ENCODE data around the gene PTPN14. TPM values are rescaled to one million over a fixed set of nuclear protein-coding genes. Genes with fewer than 3 reads are reported as not detected.

PTPN14 gene
- total and polyA plus RNA-seq, 2 of the 8 experiments (the other 6 are each of a cell fraction or from before 2014, with no cell fraction given): 14.4 to 93.6 TPM

DNA sequence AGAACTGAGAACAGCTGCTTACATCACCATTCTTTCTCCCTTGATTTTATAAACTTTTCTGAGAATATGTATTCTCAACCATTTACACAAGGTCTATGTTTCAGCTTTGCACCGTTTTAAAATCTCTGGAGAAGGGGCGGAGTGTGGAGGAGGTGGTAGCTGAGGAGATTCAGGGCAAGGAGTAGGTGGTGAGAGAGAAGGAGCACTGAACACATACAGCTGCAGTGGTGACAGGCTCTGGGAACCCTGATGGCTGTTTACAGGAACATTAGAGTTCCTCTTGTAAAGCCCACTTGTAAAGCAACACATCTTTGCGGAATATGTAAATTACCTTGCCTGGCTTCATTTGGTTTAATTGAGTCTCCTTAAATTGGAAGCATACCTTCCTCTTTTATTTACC is 180.8 kb downstream of the PTPN14 start:
- Histone ChIP-seq H2AK5ac (ENCODE audit: low read depth, low read length) (no peak overlapping the region), H4K8ac (ENCODE audit: extremely low read depth, insufficient read depth, low read length) (no peak overlapping the region), H3K9ac (replicated peaks in 1 of 4; ENCODE audit: extremely low read depth in 1 of 4, low read depth in 3 of 4, low read length in 3 of 4) (no peak overlapping the region), H3K4me1 (replicated peaks in 1 of 4; ENCODE audit: control insufficient read depth in 3 of 4, insufficient read depth in 4 of 4, low read length in 3 of 4) (no peaks in the 10 kb centered on the region; a peak in 1 of 7 replicates), H2BK20ac (ENCODE audit: low read length) (no peak overlapping the region), H4K91ac (replicated peaks; ENCODE audit: insufficient read length, low read length) (no peak overlapping the region), H3K27ac (ENCODE audit: low read depth, low read length) (no peak overlapping the region), H2BK15ac (ENCODE audit: low read length) (no peak overlapping the region), H2BK120ac (replicated peaks; ENCODE audit: low read depth, low read length) (no peak overlapping the region), H3K79me2 (ENCODE audit: control insufficient read depth in 1 of 2, insufficient read depth in 2 of 2, low read length in 2 of 2) (no peaks in the 10 kb centered on the region), H2BK5ac (ENCODE audit: low read depth, low read length) (no peak overlapping the region), H2AFZ (ENCODE audit: low read length) (no peak overlapping the region), H3K23me2 (ENCODE audit: low read depth, low read length) (no peaks in the 10 kb centered on the region), H2BK12ac (ENCODE audit: low read depth, low read length) (no peak overlapping the region), H3K56ac (replicated peaks; ENCODE audit: insufficient read length, low read depth, low read length) (no peak overlapping the region), H3K79me1 (ENCODE audit: low read depth, low read length) (no peaks in the 10 kb centered on the region; the same call in 1 of the 2 replicates), H3K4me2 (ENCODE audit: insufficient read depth in 1 of 2, low read depth in 2 of 2, low read length in 2 of 2) (no peak overlapping the region), H3K4ac (replicated peaks; ENCODE audit: insufficient read length, low read depth, low read length) (no peak overlapping the region), H3K18ac (ENCODE audit: extremely low read depth, low read length) (no peak overlapping the region), H3K23ac (ENCODE audit: insufficient read length) (no peak overlapping the region), H3K36me3 (ENCODE audit: control insufficient read depth in 2 of 4, insufficient read depth in 4 of 4, low read length in 3 of 4) (peaks cover 0 to 31% (median 8%) of the 10 kb centered on the region in 4 experiments; a peak in 5 of 8 replicates), H3K27me3 (replicated peaks in 1 of 4; ENCODE audit: control insufficient read depth in 3 of 4, extremely low read depth in 1 of 4, insufficient read depth in 3 of 4, low read length in 3 of 4) (no peaks in the 10 kb centered on the region), H3K4me3 (ENCODE audit: extremely low read depth in 1 of 4, insufficient read depth in 2 of 4, low read depth in 3 of 4, low read length in 4 of 4) (no peak overlapping the region), H3K14ac (ENCODE audit: insufficient read length) (no peak overlapping the region), H4K5ac (ENCODE audit: insufficient read length, low read depth, low read length) (no peak overlapping the region), H3K9me3 (ENCODE audit: insufficient read depth in 2 of 2, low read depth in 1 of 2, low read length in 1 of 2) (no peaks in the 10 kb centered on the region), H4K20me1 (replicated peaks in 1 of 2; ENCODE audit: control insufficient read depth in 1 of 2, insufficient read depth in 2 of 2, low read length in 2 of 2) (no peaks in the 10 kb centered on the region)
- FAIRE-seq: no peak
- ChIA-PET POLR2A (ENCODE audit: partially characterized antibody) (no interaction called here), CTCF (ENCODE audit: partially characterized antibody) (interaction anchor here (1.0 to 2.2 kb wide), 9 partner anchors 9 to 221 kb away, joined by 3 to 16 read pairs (median 4); partner anchors contain the start of gene PTPN14)
- 80% methylated on average over 3 of the region's 3 CpGs; no CpG with 5 or more reads in 1 of the 2 experiments for WGBS, 2 experiments (ENCODE audit: extremely low coverage in 1 of 2, insufficient coverage in 1 of 2, insufficient read length in 1 of 2, insufficient replicate concordance in 2 of 2, low coverage in 1 of 2, low lambda C conversion rate in 2 of 2, missing lambda C conversion rate in 1 of 2)
- DNase-seq (ENCODE audit: low read depth in 1 of 2, low spot score in 2 of 2): no peak
- TF ChIP-seq BACH1 (IDR thresholded peaks at IDR 0.05; ENCODE audit: low read length) (no peak), RFX5 (IDR thresholded peaks at IDR 0.05; ENCODE audit: borderline replicate concordance, low read depth, low read length) (no peak), YY1 (IDR thresholded peaks at IDR 0.05; ENCODE audit: low read depth, low read length) (no peak), SAP30 (IDR thresholded peaks at IDR 0.05; ENCODE audit: insufficient read depth, insufficient replicate concordance, low read length) (no peak), KDM5A (IDR thresholded peaks at IDR 0.05; ENCODE audit: low read length) (no peak), CTBP2 (IDR thresholded peaks at IDR 0.05; ENCODE audit: borderline replicate concordance, insufficient read depth, insufficient read length, low read length) (no peak), SP1 (IDR thresholded peaks at IDR 0.05; ENCODE audit: low read depth, low read length) (no peak), CBX5 (IDR thresholded peaks at IDR 0.05; ENCODE audit: low read depth, low read length) (no peak), FOSL1 (IDR thresholded peaks at IDR 0.05; ENCODE audit: insufficient read depth, low read depth, low read length) (no peak), CHD2 (IDR thresholded peaks at IDR 0.05; ENCODE audit: low read length) (no peak), HDAC6 (IDR thresholded peaks at IDR 0.05; ENCODE audit: low read depth, low read length) (no peak), TBP (IDR thresholded peaks at IDR 0.05; ENCODE audit: low read depth, low read length) (no peak), POLR2A (IDR thresholded peaks at IDR 0.05; ENCODE audit: control extremely low read depth in 1 of 2, low read depth in 2 of 2, low read length in 2 of 2) (no peak; a peak in 1 of 3 replicates), CREB1 (IDR thresholded peaks at IDR 0.05) (no peak), CHD1 (IDR thresholded peaks at IDR 0.05; ENCODE audit: low read depth, low read length) (no peak)
- TF ChIP-seq, protein P1, sequence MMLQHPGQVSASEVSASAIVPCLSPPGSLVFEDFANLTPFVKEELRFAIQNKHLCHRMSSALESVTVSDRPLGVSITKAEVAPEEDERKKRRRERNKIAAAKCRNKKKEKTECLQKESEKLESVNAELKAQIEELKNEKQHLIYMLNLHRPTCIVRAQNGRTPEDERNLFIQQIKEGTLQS (IDR thresholded peaks at IDR 0.05; ENCODE audit: insufficient read depth, low read depth, low read length): no peak
